Fibroblast of villous mesenchyme (primary cell): ENCODE measurements around the gene DACT2. TPM values are rescaled to one million over a fixed set of nuclear protein-coding genes. Genes with fewer than 3 reads are reported as not detected.

ENCODE experiments used
- DNase-seq: peaks from one replicate; pipeline ENCODE4 v3.0.0-alpha.2; 2010; ENCODE audit warnings: low read depth
- H3K4me3 ChIP-seq: 2 replicates; pipeline ENCODE4 v1.5.1; 2011; ENCODE audit warnings: low read depth, mild to moderate bottlenecking, low read length
- CTCF ChIP-seq: IDR thresholded peaks from 2 replicates; pipeline ENCODE4 v1.5.1; 2012; ENCODE audit warnings: low read depth, mild to moderate bottlenecking, low read length; ENCODE audit not compliant: insufficient read depth
- total RNA-seq: library from RNA; depleted of rRNA; stranded (reverse); fragments of >200 nt; gene quantifications from 2 replicates; pipeline ENCODE4 v1.2.3, GENCODE V29; 2012

The DACT2 gene
- total RNA-seq, 1 donor: not detected

- DNase-seq: no peak
- no peak overlapping the region for H3K4me3 ChIP-seq
- no peak for TF ChIP-seq CTCF
These were observed 42.9 kb downstream of the DACT2 start for GRCh38 chr6:168276576-168277273.

GRCh38 chr6:168275168-168275567, 44.4 kb downstream of the DACT2 start:
- no peak overlapping the region for H3K4me3 ChIP-seq
- DNase-seq: no peak

GRCh38 chr6:168274037-168274952, 45.3 kb downstream of the DACT2 start:
- no peak for DNase-seq
- no peak for TF ChIP-seq CTCF
- no peak overlapping the region for H3K4me3 ChIP-seq

More at GRCh38 chr6:168275168-168275567, 44.4 kb downstream of the DACT2 start:
- TF ChIP-seq CTCF: no peak

GRCh38 chr6:168273441-168274036, 46.0 kb downstream of the DACT2 start:
- no peak for TF ChIP-seq CTCF
- no peak for DNase-seq
- H3K4me3 ChIP-seq: no peak overlapping the region

- no peak for TF ChIP-seq CTCF
- H3K4me3 ChIP-seq: no peak overlapping the region
- DNase-seq: no peak
These were observed 46.9 kb downstream of the DACT2 start for GRCh38 chr6:168272415-168273325.
